Measurements from ENCODE around the gene PLEKHM3.

PLEKHM3 gene

GRCh38 chr2:207984765-207985480 lies 40.4 kb downstream of the PLEKHM3 start:
- Histone ChIP-seq H3K4me3 (ENCODE audit: low read depth, low read length) (no peak overlapping the region), H3K27ac (no peak overlapping the region), H3K36me3 (no peaks in the 10 kb centered on the region), H3K27me3 (ENCODE audit: insufficient read depth, low read depth, severe bottlenecking) (no peaks in the 10 kb centered on the region), H3K9me3 (ENCODE audit: severe bottlenecking) (no peaks in the 10 kb centered on the region)
- DNase-seq: no peak
- no peak for TF ChIP-seq CTCF (IDR thresholded peaks at IDR 0.05; ENCODE audit: low read depth, low read length)

GRCh38 chr2:207983641-207984042 lies 41.7 kb downstream of the PLEKHM3 start:
- no peak for TF ChIP-seq CTCF (IDR thresholded peaks at IDR 0.05; ENCODE audit: low read depth, low read length)
- no peak for DNase-seq
- H3K36me3 ChIP-seq: no peaks in the 10 kb centered on the region
- H3K9me3 ChIP-seq (ENCODE audit: severe bottlenecking): no peaks in the 10 kb centered on the region
- no peak overlapping the region for H3K27ac ChIP-seq
- H3K27me3 ChIP-seq (ENCODE audit: insufficient read depth, low read depth, severe bottlenecking): no peaks in the 10 kb centered on the region
- H3K4me3 ChIP-seq (ENCODE audit: low read depth, low read length): no peak overlapping the region

GRCh38 chr2:207978177-207978948 lies 47.0 kb downstream of the PLEKHM3 start:
- no peaks in the 10 kb centered on the region for H3K36me3 ChIP-seq
- no peak for DNase-seq
- H3K27ac ChIP-seq: no peak overlapping the region
- H3K4me3 ChIP-seq (ENCODE audit: low read depth, low read length): no peak overlapping the region
- TF ChIP-seq CTCF (IDR thresholded peaks at IDR 0.05; ENCODE audit: low read depth, low read length): no peak
- no peaks in the 10 kb centered on the region for H3K27me3 ChIP-seq (ENCODE audit: insufficient read depth, low read depth, severe bottlenecking)
- H3K9me3 ChIP-seq (ENCODE audit: severe bottlenecking): no peaks in the 10 kb centered on the region

- TF ChIP-seq CTCF (IDR thresholded peaks at IDR 0.05; ENCODE audit: low read depth, low read length): no peak
- no peak for DNase-seq
- H3K4me3 ChIP-seq (ENCODE audit: low read depth, low read length): no peak overlapping the region
- H3K27me3 ChIP-seq (ENCODE audit: insufficient read depth, low read depth, severe bottlenecking): no peaks in the 10 kb centered on the region
- H3K36me3 ChIP-seq: no peaks in the 10 kb centered on the region
- no peaks in the 10 kb centered on the region for H3K9me3 ChIP-seq (ENCODE audit: severe bottlenecking)
- H3K27ac ChIP-seq: no peak overlapping the region
These were observed 49.4 kb downstream of the PLEKHM3 start for GRCh38 chr2:207975921-207976320.

- DNase-seq: no peak
- no peak overlapping the region for H3K4me3 ChIP-seq (ENCODE audit: low read depth, low read length)
- H3K36me3 ChIP-seq: no peaks in the 10 kb centered on the region
- no peaks in the 10 kb centered on the region for H3K27me3 ChIP-seq (ENCODE audit: insufficient read depth, low read depth, severe bottlenecking)
- no peak overlapping the region for H3K27ac ChIP-seq
- TF ChIP-seq CTCF (IDR thresholded peaks at IDR 0.05; ENCODE audit: low read depth, low read length): no peak
- no peaks in the 10 kb centered on the region for H3K9me3 ChIP-seq (ENCODE audit: severe bottlenecking)
These were observed 51.1 kb downstream of the PLEKHM3 start for GRCh38 chr2:207974216-207974605.
